ENCODE results near the gene ZNF182.
"Not testable (repeated sequence)": the region's sequence is repeated elsewhere in the genome, so short reads cannot be mapped to it uniquely, and the experiment has no call there.

ZNF182 gene

GRCh38 chrX:48003758-48004457 is at the start of gene ZNF182:
ZNF182 (minus strand) TSS chrX:48003989; CDS start chrX:48002609, 1,380 bp downstream.
- peak; percentile 93 for DNase-seq (ENCODE audit: low spot score)

- DNase-seq (ENCODE audit: low spot score): no peak
These were observed 43.1 kb upstream of the ZNF182 start for GRCh38 chrX:48046846-48047245.

- DNase-seq (ENCODE audit: low spot score): no peak
These were observed 41.9 kb upstream of the ZNF182 start for GRCh38 chrX:48045410-48046311.

GRCh38 chrX:48043056-48043455 is 39.3 kb upstream of the ZNF182 start:
- DNase-seq (ENCODE audit: low spot score): no peak

- DNase-seq (ENCODE audit: low spot score): no peak
These were observed 32.1 kb upstream of the ZNF182 start for GRCh38 chrX:48035891-48036290.

- not testable (repeated sequence) for DNase-seq (ENCODE audit: low spot score)
These were observed 26.9 kb upstream of the ZNF182 start for GRCh38 chrX:48030641-48031173.

- no peak for DNase-seq (ENCODE audit: low spot score)
These were observed 26.4 kb upstream of the ZNF182 start for GRCh38 chrX:48030237-48030636.

- no peak for DNase-seq (ENCODE audit: low spot score)
These were observed 24.3 kb upstream of the ZNF182 start for GRCh38 chrX:48028091-48028490.

GRCh38 chrX:48027545-48027944 is 23.8 kb upstream of the ZNF182 start:
- DNase-seq (ENCODE audit: low spot score): not testable (repeated sequence)

GRCh38 chrX:48025561-48025960 is 21.8 kb upstream of the ZNF182 start:
- DNase-seq (ENCODE audit: low spot score): peak; percentile 10

- DNase-seq (ENCODE audit: low spot score): no peak
These were observed 18.9 kb upstream of the ZNF182 start for GRCh38 chrX:48022738-48023137.

GRCh38 chrX:48022100-48022499 is 18.3 kb upstream of the ZNF182 start:
- no peak for DNase-seq (ENCODE audit: low spot score)

GRCh38 chrX:48021026-48021900 is 17.5 kb upstream of the ZNF182 start:
- peak; percentile 50 for DNase-seq (ENCODE audit: low spot score)

- DNase-seq (ENCODE audit: low spot score): not testable (repeated sequence)
These were observed 16.7 kb upstream of the ZNF182 start for GRCh38 chrX:48020472-48020871.

- DNase-seq (ENCODE audit: low spot score): not testable (repeated sequence)
These were observed 16.1 kb upstream of the ZNF182 start for GRCh38 chrX:48019892-48020291.

- not testable (repeated sequence) for DNase-seq (ENCODE audit: low spot score)
These were observed 13.0 kb upstream of the ZNF182 start for GRCh38 chrX:48016583-48017310.

GRCh38 chrX:48009445-48009960 is 5.7 kb upstream of the ZNF182 start:
- DNase-seq (ENCODE audit: low spot score): not testable (repeated sequence)

- not testable (repeated sequence) for DNase-seq (ENCODE audit: low spot score)
These were observed 2.9 kb upstream of the ZNF182 start, which contains the start of gene SPACA5 for GRCh38 chrX:48006688-48007087. SPACA5 (plus strand) TSS chrX:48006988; CDS start chrX:48007803, 815 bp downstream.

GRCh38 chrX:48003367-48003757 is 427 bp downstream of the ZNF182 start:
- peak; percentile 18 for DNase-seq (ENCODE audit: low spot score)

- no peak for DNase-seq (ENCODE audit: low spot score)
These were observed 860 bp downstream of the ZNF182 start for GRCh38 chrX:48002929-48003328.

GRCh38 chrX:48002319-48002718 is 1.5 kb downstream of the ZNF182 start:
- DNase-seq (ENCODE audit: low spot score): no peak

All from germinal center (tissue), 1 donor.